Heart right ventricle (tissue), 16 donors: Measurements from ENCODE around the gene TNNT3. TPM values are rescaled to one million over a fixed set of nuclear protein-coding genes. Genes with fewer than 3 reads are reported as not detected.

Experiments
- ATAC-seq, 8 donors: fragments of 200-7000 bp; cut with Tn5 transposase; one replicate each; pipeline ENCODE4 v1.9.1; 2020; ENCODE audit warnings: mild to moderate bottlenecking in 8 of 8, moderate library complexity in 8 of 8, moderate number of reproducible peaks in 1 of 8
- DNase-seq, 2 donors: peaks; one replicate each; pipeline ENCODE4 v3.0.0-alpha.2; 2020
- H3K27ac ChIP-seq, 10 donors: fragments of 200-600 bp; sonication (generic) in 2 of 10; one replicate each; pipeline versions ENCODE4 v1.5.0 to v1.8.0; 2020 to 2022; ENCODE audit warnings: mild to moderate bottlenecking in 3 of 10
- H3K27me3 ChIP-seq, 7 donors: fragments of 200-600 bp; one replicate each; pipeline ENCODE4 v1.8.0; 2021 to 2022; ENCODE audit warnings: mild to moderate bottlenecking in 2 of 7
- H3K36me3 ChIP-seq, 9 donors: fragments of 200-600 bp; sonication (generic) in 1 of 9; one replicate each; pipeline versions ENCODE4 v1.5.0 to v1.8.0; 2020 to 2022; ENCODE audit warnings: mild to moderate bottlenecking in 2 of 9
- H3K4me1 ChIP-seq, 9 donors: fragments of 200-600 bp; sonication (generic) in 1 of 9; one replicate each; pipeline versions ENCODE4 v1.5.0 to v1.8.0; 2020 to 2022; ENCODE audit warnings: mild to moderate bottlenecking in 4 of 9
- H3K4me3 ChIP-seq, 10 donors: fragments of 200-600 bp; sonication (generic) in 2 of 10; one replicate each; pipeline versions ENCODE4 v1.5.0 to v1.8.0; 2020 to 2022; ENCODE audit warnings: mild to moderate bottlenecking in 7 of 10, moderate library complexity in 2 of 10
- H3K9me3 ChIP-seq, 11 donors: fragments of 200-600 bp in 10 of 11; sonication (generic) in 2 of 11; one replicate each; pipeline versions ENCODE4 v1.5.0 to v1.8.0; 2013 to 2022; ENCODE audit warnings: mild to moderate bottlenecking in 2 of 11, control low read depth in 1 of 11, moderate library complexity in 1 of 11
- WGBS, 2 donors: extraction: QIAGEN DNeasy Blood & Tissue Kit; methylation state at CpG; one replicate each; pipeline ENCODE4 v1.1.7; 2013; ENCODE audit warnings: inconsistent platforms in 1 of 2; 5-methylcytosine and 5-hydroxymethylcytosine counted together
- intact Hi-C, 10 donors: fragments of 100-400 bp; cut with DNase I; formaldehyde crosslinking; loops; one replicate each; pipeline versions ENCODE4 v1.11.1 to v1.14.2; 2022
- polyA plus RNA-seq, 2 donors: library from polyadenylated mRNA; stranded (reverse); fragments of 200-250 nt; gene quantifications; one replicate each; pipeline ENCODE4 v1.2.3, GENCODE V29; 2013
- total RNA-seq, 10 donors: library from RNA; stranded (reverse); fragmentation: NEBNext Ultra II Directional in 3 of 10; extraction: Animal tissue kit (Norgen Biotek cat#: 25700) in 3 of 10; gene quantifications; one replicate each; pipeline versions ENCODE4 v1.2.1 to v1.2.4, GENCODE V29; 2021 to 2023
- TF ChIP-seq, protein P1 (sequence below), 9 donors: fragments of 200-600 bp; sonication (generic) in 2 of 9; IDR thresholded peaks; one replicate each; pipeline versions ENCODE4 v1.5.0 to v1.8.0; 2021 to 2022; ENCODE audit warnings: antibody characterized with exemption in 9 of 9, mild to moderate bottlenecking in 5 of 9, moderate library complexity in 1 of 9
- donor health status: Arrhythmogenic right ventricular cardiomyopathy.
- donor health status: ischemic (EF 13 %, LVEDD 7.1; RV severe dilation, severe dysfunction).
- donor health status: healthy with polysubstance abuse.
- donor health status: DM: no; HTN: yes; CAD: no.
- donor health status: DM: no; HTN: no; CAD: no.
- donor health status: ischemic (EF 25% LVEDD 6.9; RV normal size, moderate dysfunction).
- donor health status: ischemic (EF 25% LVEDD 5.7; RV mildly dilated, moderate dysfunction).
- donor health status: healthy.
- donor health status: DM: yes; HTN: yes; CAD: no.
- donor health status: Ischemic cardiomyopathy.
- donor health status: ischemic (EF 35%, LVEDD 5.7; RV mildly dilated, moderate dysfunction).
- donor health status: nonischemic (EF 11% LVEDD 7.7; RV severe dilation, severe dysfunction).
- donor health status: DM: yes; HTN: yes; CAD: no.
- donor health status: PGD.
- donor health status: ischemic (EF 29% LVEDD 5.4; RV normal size, mild dysfunction).
- donor health status: nonischemic (EF 23%, LVEDD 6.1; RV moderate dilation, normal function).

The TNNT3 gene
- total and polyA plus RNA-seq, 12 donors = 12.5 to 49.9 (median 44.4) TPM

- no peak for ATAC-seq
- Histone ChIP-seq H3K4me3 (no peak overlapping the region), H3K9me3 (no peaks in the 10 kb centered on the region), H3K4me1 (peaks cover 25 to 86% (median 50%) of the 10 kb centered on the region in 9 donors), H3K27me3 (no peaks in the 10 kb centered on the region), H3K36me3 (no peaks in the 10 kb centered on the region), H3K27ac (peak overlapping the region in 8 of 10 donors; percentile 21 to 94 (median 74))
- no peak for DNase-seq
- TF ChIP-seq, protein P1, sequence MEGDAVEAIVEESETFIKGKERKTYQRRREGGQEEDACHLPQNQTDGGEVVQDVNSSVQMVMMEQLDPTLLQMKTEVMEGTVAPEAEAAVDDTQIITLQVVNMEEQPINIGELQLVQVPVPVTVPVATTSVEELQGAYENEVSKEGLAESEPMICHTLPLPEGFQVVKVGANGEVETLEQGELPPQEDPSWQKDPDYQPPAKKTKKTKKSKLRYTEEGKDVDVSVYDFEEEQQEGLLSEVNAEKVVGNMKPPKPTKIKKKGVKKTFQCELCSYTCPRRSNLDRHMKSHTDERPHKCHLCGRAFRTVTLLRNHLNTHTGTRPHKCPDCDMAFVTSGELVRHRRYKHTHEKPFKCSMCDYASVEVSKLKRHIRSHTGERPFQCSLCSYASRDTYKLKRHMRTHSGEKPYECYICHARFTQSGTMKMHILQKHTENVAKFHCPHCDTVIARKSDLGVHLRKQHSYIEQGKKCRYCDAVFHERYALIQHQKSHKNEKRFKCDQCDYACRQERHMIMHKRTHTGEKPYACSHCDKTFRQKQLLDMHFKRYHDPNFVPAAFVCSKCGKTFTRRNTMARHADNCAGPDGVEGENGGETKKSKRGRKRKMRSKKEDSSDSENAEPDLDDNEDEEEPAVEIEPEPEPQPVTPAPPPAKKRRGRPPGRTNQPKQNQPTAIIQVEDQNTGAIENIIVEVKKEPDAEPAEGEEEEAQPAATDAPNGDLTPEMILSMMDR (IDR thresholded peaks at IDR 0.05) = no peak
- WGBS, 2 donors = 93 to 95% methylated on average over 22 to 23 of the region's 23 CpGs
- intact Hi-C loops = loop anchor here in 1 of 10 donors (2.0 kb wide), 1 partner anchor 17 kb away; no protein-coding TSS in a partner anchor
Observed at GRCh38 chr11:1925373-1926155, 6.1 kb downstream of the TNNT3 start.

DNA sequence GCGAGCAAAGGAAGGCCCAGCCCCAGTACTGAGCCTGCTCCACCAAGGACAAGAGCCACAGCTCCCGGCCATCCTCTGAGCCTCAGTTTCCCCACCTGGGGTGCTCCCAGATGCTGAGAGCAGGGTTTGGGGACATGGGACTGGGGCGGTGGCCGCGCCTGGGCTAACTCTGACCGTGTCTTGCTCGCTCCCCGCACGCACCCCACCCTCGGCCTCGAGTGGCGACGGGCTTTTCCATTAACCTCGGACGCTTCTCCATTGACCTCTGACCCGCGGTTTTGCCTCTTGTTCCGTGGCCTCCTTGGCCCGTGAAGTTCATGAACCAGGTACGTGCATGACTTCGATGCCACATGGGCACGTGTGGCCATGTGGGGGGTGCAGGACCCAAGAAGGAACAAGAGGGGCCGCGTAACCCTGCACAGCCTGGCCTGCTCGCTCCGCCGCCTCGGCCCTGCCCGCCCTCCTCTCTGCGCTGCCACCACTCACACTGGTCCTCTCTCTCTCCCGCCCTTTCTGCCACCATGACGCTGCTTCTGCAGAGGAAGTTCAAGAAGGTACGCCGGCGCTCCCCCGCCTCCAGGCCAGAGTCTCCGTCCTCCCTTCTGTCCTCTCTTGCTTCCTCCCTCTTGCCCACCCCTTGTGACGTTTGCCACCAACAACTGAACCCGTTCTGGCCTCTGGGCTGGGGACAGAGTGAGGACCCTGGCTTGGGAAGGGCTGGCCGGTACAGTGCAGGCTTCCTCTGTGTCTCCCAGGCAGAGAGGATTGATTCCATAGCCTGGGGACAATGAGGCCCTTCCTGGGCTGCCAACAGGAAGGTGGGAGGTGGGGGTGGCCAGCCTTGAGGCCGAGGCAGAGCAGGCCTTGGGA, 6.9 kb downstream of the TNNT3 start:
- Histone ChIP-seq H3K4me3 (no peak overlapping the region), H3K9me3 (no peaks in the 10 kb centered on the region), H3K27me3 (no peaks in the 10 kb centered on the region), H3K4me1 (peaks cover 19 to 87% (median 50%) of the 10 kb centered on the region in 9 donors), H3K36me3 (no peaks in the 10 kb centered on the region), H3K27ac (peak overlapping the region; percentile 49 to 94 (median 71))
- DNase-seq (no peak), ATAC-seq (peak in 5 of 8 donors; percentile 5 to 23 (median 15))
- TF ChIP-seq, protein P1 (IDR thresholded peaks at IDR 0.05) = no peak
- WGBS, 2 donors = 78 to 79% methylated on average over 41 of the region's 41 CpGs
- intact Hi-C loops = loop anchor here in 1 of 10 donors (2.0 kb wide), 1 partner anchor 18 kb away; no protein-coding TSS in a partner anchor

DNA sequence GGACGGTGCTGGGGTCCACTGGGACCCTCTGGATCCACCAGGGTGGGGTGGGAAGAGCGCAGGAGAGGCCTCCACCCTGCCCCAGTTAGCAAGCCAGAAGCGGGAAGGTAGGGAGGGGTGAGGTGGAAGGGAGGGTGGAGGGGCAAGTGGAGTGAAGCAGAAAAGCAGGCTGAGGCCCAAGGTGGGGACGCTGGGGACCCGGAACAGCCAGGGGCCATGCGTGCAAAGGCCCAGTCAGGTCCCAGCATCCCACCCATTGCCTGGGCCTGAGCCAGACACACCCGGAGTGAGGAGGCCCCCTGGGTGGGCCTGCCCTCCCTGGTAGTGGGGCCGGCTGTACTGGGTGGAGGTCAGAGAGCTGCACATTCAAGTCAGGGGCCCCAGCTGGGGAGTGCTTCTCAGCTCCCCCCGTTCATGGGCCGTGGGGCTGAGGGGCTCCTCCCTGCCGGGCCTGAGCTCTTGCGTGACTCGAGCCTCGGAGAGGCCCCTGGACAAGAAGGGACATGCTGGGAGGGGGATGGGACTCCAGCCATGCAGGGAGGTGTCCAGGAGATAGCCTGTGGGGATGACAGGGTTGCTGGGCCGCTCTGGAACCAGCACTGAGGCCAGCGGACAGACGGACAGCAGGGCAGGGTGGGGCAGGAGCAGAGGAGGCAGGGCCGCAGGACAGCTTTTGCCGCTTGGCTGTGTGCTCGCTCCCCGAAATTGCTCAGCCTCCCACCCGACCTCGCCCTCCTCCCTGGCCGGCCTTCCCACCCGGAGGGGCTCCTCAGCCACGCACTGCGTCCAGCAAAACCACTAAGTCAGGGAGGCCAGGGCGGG, 7.7 kb downstream of the TNNT3 start:
- peak in 7 of 8 donors; percentile 5 to 37 (median 22) for ATAC-seq
- intact Hi-C loops = loop anchor here in 1 of 10 donors (2.0 kb wide), 1 partner anchor 18 kb away; no protein-coding TSS in a partner anchor

More for the DNA sequence above, 7.7 kb downstream of the TNNT3 start:
- TF ChIP-seq, protein P1 (IDR thresholded peaks at IDR 0.05) = no peak
- WGBS, 2 donors = 57 to 60% methylated on average over 28 of the region's 28 CpGs
- no peaks in the 10 kb centered on the region for H3K27me3 ChIP-seq
- peaks cover 11 to 86% (median 48%) of the 10 kb centered on the region in 9 donors for H3K4me1 ChIP-seq
- no peaks in the 10 kb centered on the region for H3K36me3 ChIP-seq
- peak overlapping the region; percentile 49 to 94 (median 71) for H3K27ac ChIP-seq
- DNase-seq = no peak
- H3K4me3 ChIP-seq = no peak overlapping the region
- no peaks in the 10 kb centered on the region for H3K9me3 ChIP-seq
